CD4-positive, alpha-beta memory T cell (primary cell): ENCODE data around the gene SPESP1. TPM values are rescaled to one million over a fixed set of nuclear protein-coding genes. Genes with fewer than 3 reads are reported as not detected.

Experiments
- CTCF ChIA-PET: fragments of 350-600 bp; sonication (Branson Sonifier 250); formaldehyde crosslinking; loops from one replicate; lab custom pipeline; 2021; ENCODE audit warnings: inconsistent platforms; ENCODE audit not compliant: partially characterized antibody; lab: Charles Lee
- POLR2A ChIA-PET: fragments of 350-600 bp; sonication (Branson Sonifier 250); formaldehyde crosslinking; loops from one replicate; lab custom pipeline; 2021; ENCODE audit not compliant: partially characterized antibody; lab: Charles Lee
- DNase-seq, 5 donors: peaks; one replicate each; pipeline versions ENCODE4 v3.0.0 to v3.0.0-alpha.2; 2020 to 2022; ENCODE audit warnings: mixed read lengths in 1 of 5
- H3K27ac ChIP-seq: one replicate; pipeline ENCODE4 v1.7.0; 2013; ENCODE audit warnings: low read depth, low read length
- H3K27me3 ChIP-seq: 2 replicates; pipeline ENCODE4 v1.7.0; 2013; ENCODE audit warnings: mild to moderate bottlenecking, low read length, moderate library complexity; ENCODE audit not compliant: insufficient read depth
- H3K36me3 ChIP-seq: 2 replicates; pipeline ENCODE4 v1.7.0; 2013; ENCODE audit warnings: mild to moderate bottlenecking, low read length, moderate library complexity; ENCODE audit not compliant: insufficient read depth
- H3K4me1 ChIP-seq: 2 replicates; pipeline ENCODE4 v1.7.0; 2013; ENCODE audit warnings: mild to moderate bottlenecking, low read length, moderate library complexity; ENCODE audit not compliant: insufficient read depth
- H3K4me3 ChIP-seq, 2 donors: one replicate each; pipeline ENCODE4 v1.7.0; 2013; ENCODE audit warnings: low read length in 2 of 2, mild to moderate bottlenecking in 1 of 2
- H3K9me3 ChIP-seq, 2 donors: one replicate each; pipeline ENCODE4 v1.7.0; 2013; ENCODE audit warnings: low read length in 2 of 2, control low read depth in 1 of 2; ENCODE audit not compliant: control insufficient read depth in 1 of 2
- H3K27ac Mint-ChIP-seq, 7 donors: one replicate each; pipeline ENCODE4 v1.8.0; 2020 to 2021; ENCODE audit warnings: mixed read lengths in 7 of 7, mild to moderate bottlenecking in 6 of 7, inconsistent platforms in 3 of 7, moderate library complexity in 3 of 7
- H3K27me3 Mint-ChIP-seq, 2 donors: one replicate each; pipeline ENCODE4 v1.8.0; 2020 to 2021; ENCODE audit warnings: mixed read lengths in 2 of 2
- H3K36me3 Mint-ChIP-seq, 2 donors: one replicate each; pipeline ENCODE4 v1.8.0; 2020 to 2021; ENCODE audit warnings: mixed read lengths in 2 of 2, inconsistent platforms in 1 of 2, mild to moderate bottlenecking in 1 of 2
- H3K4me1 Mint-ChIP-seq, 4 donors: one replicate each; pipeline ENCODE4 v1.8.0; 2020 to 2021; ENCODE audit warnings: mixed read lengths in 4 of 4, mild to moderate bottlenecking in 1 of 4
- H3K4me3 Mint-ChIP-seq, 8 donors: one replicate each; pipeline ENCODE4 v1.8.0; 2020 to 2021; ENCODE audit warnings: mixed read lengths in 8 of 8, mild to moderate bottlenecking in 7 of 8, moderate library complexity in 6 of 8, inconsistent platforms in 3 of 8
- H3K9me3 Mint-ChIP-seq, 8 donors: one replicate each; pipeline ENCODE4 v1.8.0; 2020 to 2021; ENCODE audit warnings: mixed read lengths in 8 of 8, mild to moderate bottlenecking in 5 of 8, inconsistent platforms in 3 of 8, moderate library complexity in 1 of 8
- intact Hi-C: fragments of 100-400 bp; cut with micrococcal nuclease; formaldehyde crosslinking; loops from one replicate; pipeline ENCODE4 v1.15.1; 2023
- polyA plus RNA-seq, 2 donors: library from polyadenylated mRNA; unstranded; fragments of 300-500 nt; fragmentation: Illumina TruSeq; gene quantifications; one replicate each; pipeline ENCODE4 v1.2.3, GENCODE V29; 2021
- total RNA-seq, 2 experiments: library from RNA; stranded (reverse); gene quantifications; one replicate each; pipeline ENCODE4 v1.2.3, GENCODE V29; 2021

SPESP1 gene
- total and polyA plus RNA-seq, 4 experiments from 2014 or later: 0.53 to 0.80 (median 0.64) TPM

DNA sequence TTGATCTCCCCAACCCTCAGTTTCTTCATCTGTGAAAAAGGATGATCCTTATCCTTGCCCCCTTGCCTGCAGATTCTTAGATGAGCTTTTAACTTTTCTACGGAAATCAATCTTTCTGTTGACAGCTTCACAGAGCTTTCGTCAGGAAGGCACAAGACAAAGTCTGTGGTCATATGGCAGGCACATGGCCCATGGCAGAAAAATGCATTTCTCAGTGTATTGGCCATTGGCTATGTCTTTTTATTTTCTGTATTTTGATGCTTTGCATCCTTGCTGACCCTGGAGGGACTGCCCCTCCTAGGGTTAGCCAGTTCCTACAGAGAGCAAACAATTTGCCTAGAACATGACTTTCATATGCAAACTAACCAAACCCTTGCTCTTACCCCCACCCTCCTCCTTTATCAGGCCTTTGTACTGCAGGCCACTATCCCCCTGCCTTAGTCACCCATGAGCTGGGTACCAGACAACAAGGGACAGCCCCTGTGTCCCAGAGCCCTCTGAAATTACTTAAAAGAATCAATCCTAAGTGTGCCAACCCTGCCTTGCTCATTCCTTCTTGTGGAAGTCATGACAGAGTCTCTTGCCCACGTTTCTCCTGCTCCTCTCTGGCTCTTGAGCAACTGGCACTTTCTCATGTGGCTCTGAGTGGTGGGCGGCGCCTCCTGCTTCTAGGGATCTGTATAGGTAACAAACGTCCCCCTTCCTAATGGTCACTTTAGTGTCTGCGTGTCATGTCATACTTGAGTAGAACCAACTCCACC lies 60.1 kb downstream of the SPESP1 start:
- Mint-ChIP-seq H3K9me3 (no peaks in the 10 kb centered on the region), H3K27me3 (peaks cover 0 to 22% of the 10 kb centered on the region in 2 donors), H3K36me3 (no peaks in the 10 kb centered on the region), H3K4me3 (no peak overlapping the region), H3K27ac (peak overlapping the region in 1 of 7 donors; percentile 38), H3K4me1 (no peaks in the 10 kb centered on the region)
- ChIA-PET POLR2A (no interaction called here), CTCF (no interaction called here)
- H3K27ac ChIP-seq: no peak overlapping the region
- H3K36me3 ChIP-seq: no peaks in the 10 kb centered on the region
- H3K27me3 ChIP-seq: no peaks in the 10 kb centered on the region
- no peak for DNase-seq
- no peaks in the 10 kb centered on the region for H3K9me3 ChIP-seq
- no peaks in the 10 kb centered on the region for H3K4me1 ChIP-seq
- intact Hi-C loops: no loop called here
- no peak overlapping the region for H3K4me3 ChIP-seq

- Histone ChIP-seq H3K36me3 (no peaks in the 10 kb centered on the region), H3K9me3 (no peaks in the 10 kb centered on the region), H3K27me3 (no peaks in the 10 kb centered on the region), H3K27ac (no peak overlapping the region), H3K4me3 (no peak overlapping the region), H3K4me1 (no peaks in the 10 kb centered on the region)
- intact Hi-C loops: no loop called here
- CTCF ChIA-PET: no interaction called here
- Mint-ChIP-seq H3K27ac (no peak overlapping the region), H3K36me3 (no peaks in the 10 kb centered on the region), H3K4me1 (no peaks in the 10 kb centered on the region), H3K27me3 (peaks cover 0 to 22% of the 10 kb centered on the region in 2 donors), H3K4me3 (no peak overlapping the region), H3K9me3 (no peaks in the 10 kb centered on the region)
- DNase-seq: no peak
- POLR2A ChIA-PET: no interaction called here
Observed at GRCh38 chr15:68990992-68991500, 60.7 kb downstream of the SPESP1 start.

DNA sequence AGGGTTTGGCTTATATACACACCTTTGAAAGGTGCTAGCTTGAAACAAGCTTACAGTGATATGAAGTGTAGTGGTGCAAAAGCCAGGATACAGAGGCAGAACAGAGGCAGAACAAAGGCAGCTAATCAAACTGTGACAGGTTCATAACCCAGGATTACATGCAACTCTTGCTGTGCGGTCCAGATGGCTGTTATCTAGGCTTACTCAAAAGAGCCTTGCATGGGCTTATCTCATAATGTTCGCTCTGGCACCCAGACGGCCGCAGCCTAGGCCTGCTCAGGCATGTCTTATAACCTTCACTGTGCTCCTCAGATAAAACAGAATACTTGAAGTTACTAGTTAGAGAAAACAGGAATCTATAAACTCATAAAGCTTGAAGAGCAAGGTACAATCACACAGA lies 61.4 kb downstream of the SPESP1 start:
- no peak for DNase-seq
- H3K4me3 ChIP-seq: no peak overlapping the region
- H3K9me3 ChIP-seq: no peaks in the 10 kb centered on the region
- no peaks in the 10 kb centered on the region for H3K27me3 ChIP-seq
- peaks cover 0 to 21% of the 10 kb centered on the region in 2 donors for H3K27me3 Mint-ChIP-seq
- intact Hi-C loops: no loop called here
- no peak overlapping the region for H3K27ac Mint-ChIP-seq
- no peaks in the 10 kb centered on the region for H3K36me3 Mint-ChIP-seq
- no peak overlapping the region for H3K27ac ChIP-seq
- no peak overlapping the region for H3K4me3 Mint-ChIP-seq
- ChIA-PET CTCF (no interaction called here), POLR2A (no interaction called here)
- H3K36me3 ChIP-seq: no peaks in the 10 kb centered on the region
- no peaks in the 10 kb centered on the region for H3K4me1 Mint-ChIP-seq
- no peaks in the 10 kb centered on the region for H3K9me3 Mint-ChIP-seq
- no peaks in the 10 kb centered on the region for H3K4me1 ChIP-seq

DNA sequence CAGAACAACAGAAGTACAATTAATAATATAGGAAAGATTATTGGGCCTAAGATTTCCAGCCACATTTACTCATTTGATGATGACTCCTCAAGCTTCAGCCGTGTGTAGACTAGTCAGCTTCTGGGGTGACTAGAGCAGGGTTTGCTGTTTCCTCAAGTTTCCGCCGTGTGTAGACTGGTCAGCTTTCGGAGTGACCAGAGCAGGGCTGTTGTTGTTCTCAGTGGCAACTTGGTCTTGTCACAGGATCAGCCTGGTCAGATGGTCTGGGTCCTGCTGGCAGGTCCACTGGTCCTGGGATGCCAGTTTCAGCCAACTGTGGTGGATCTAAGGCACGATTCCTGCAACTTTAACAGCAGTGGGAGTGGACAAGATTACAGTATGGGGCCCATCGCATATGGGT lies 62.4 kb downstream of the SPESP1 start:
- Mint-ChIP-seq H3K4me3 (no peak overlapping the region), H3K4me1 (no peaks in the 10 kb centered on the region), H3K36me3 (no peaks in the 10 kb centered on the region), H3K27me3 (peaks cover 0 to 19% of the 10 kb centered on the region in 2 donors), H3K9me3 (no peaks in the 10 kb centered on the region), H3K27ac (no peak overlapping the region)
- H3K27me3 ChIP-seq: no peaks in the 10 kb centered on the region
- H3K27ac ChIP-seq: no peak overlapping the region
- H3K4me1 ChIP-seq: no peaks in the 10 kb centered on the region
- H3K4me3 ChIP-seq: no peak overlapping the region
- intact Hi-C loops: no loop called here
- no peaks in the 10 kb centered on the region for H3K9me3 ChIP-seq
- DNase-seq: no peak
- H3K36me3 ChIP-seq: no peaks in the 10 kb centered on the region
- POLR2A ChIA-PET: no interaction called here
- CTCF ChIA-PET: no interaction called here

DNA sequence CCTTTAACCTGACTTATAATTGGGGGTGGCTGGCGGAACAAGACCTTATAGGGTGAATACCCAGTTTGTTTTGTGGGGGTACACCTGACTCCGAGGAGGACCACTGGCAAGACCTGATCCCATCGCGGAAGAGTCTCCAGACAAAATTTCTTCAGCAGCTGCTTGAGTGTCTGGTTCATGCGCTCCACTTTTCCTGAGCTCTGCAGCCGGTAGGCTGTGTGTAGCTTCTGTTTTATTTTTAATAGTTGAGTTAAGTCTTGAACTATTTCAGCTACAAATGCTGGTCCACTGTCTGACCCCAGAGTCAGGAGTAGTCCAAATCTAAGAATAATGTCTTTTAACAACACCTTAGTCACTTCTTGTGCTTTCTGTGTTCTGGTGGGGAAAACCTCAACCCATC lies 63.0 kb downstream of the SPESP1 start:
- Histone ChIP-seq H3K4me1 (no peaks in the 10 kb centered on the region), H3K27ac (no peak overlapping the region), H3K9me3 (no peaks in the 10 kb centered on the region), H3K4me3 (no peak overlapping the region), H3K36me3 (no peaks in the 10 kb centered on the region), H3K27me3 (no peaks in the 10 kb centered on the region)
- ChIA-PET CTCF (no interaction called here), POLR2A (no interaction called here)
- Mint-ChIP-seq H3K4me3 (no peak overlapping the region), H3K36me3 (no peaks in the 10 kb centered on the region), H3K9me3 (no peaks in the 10 kb centered on the region), H3K4me1 (no peaks in the 10 kb centered on the region), H3K27ac (no peak overlapping the region), H3K27me3 (peaks cover 0 to 15% of the 10 kb centered on the region in 2 donors)
- intact Hi-C loops: no loop called here
- no peak for DNase-seq

- ChIA-PET POLR2A (no interaction called here), CTCF (no interaction called here)
- Histone ChIP-seq H3K4me1 (no peaks in the 10 kb centered on the region), H3K27me3 (no peaks in the 10 kb centered on the region), H3K36me3 (no peaks in the 10 kb centered on the region), H3K27ac (no peak overlapping the region), H3K4me3 (no peak overlapping the region), H3K9me3 (no peaks in the 10 kb centered on the region)
- Mint-ChIP-seq H3K4me1 (no peaks in the 10 kb centered on the region), H3K27ac (no peak overlapping the region), H3K36me3 (no peaks in the 10 kb centered on the region), H3K9me3 (no peaks in the 10 kb centered on the region), H3K27me3 (peaks cover 0 to 13% of the 10 kb centered on the region in 2 donors), H3K4me3 (no peak overlapping the region)
- intact Hi-C loops: no loop called here
- DNase-seq: no peak
Observed at GRCh38 chr15:68994149-68994548, 63.8 kb downstream of the SPESP1 start.

- Histone ChIP-seq H3K27ac (no peak overlapping the region), H3K4me3 (no peak overlapping the region), H3K9me3 (no peaks in the 10 kb centered on the region), H3K27me3 (no peaks in the 10 kb centered on the region), H3K4me1 (no peaks in the 10 kb centered on the region), H3K36me3 (no peaks in the 10 kb centered on the region)
- H3K27ac Mint-ChIP-seq: no peak overlapping the region
- POLR2A ChIA-PET: interaction anchor here (0.6 kb wide), 1 partner anchor 46 kb away, joined by 3 read pairs; no protein-coding TSS in a partner anchor
- H3K4me1 Mint-ChIP-seq: no peaks in the 10 kb centered on the region
- intact Hi-C loops: no loop called here
- peaks cover 0 to 9% of the 10 kb centered on the region in 2 donors for H3K27me3 Mint-ChIP-seq
- no peaks in the 10 kb centered on the region for H3K36me3 Mint-ChIP-seq
- CTCF ChIA-PET: no interaction called here
- no peaks in the 10 kb centered on the region for H3K9me3 Mint-ChIP-seq
- H3K4me3 Mint-ChIP-seq: no peak overlapping the region
- DNase-seq: no peak
Observed at GRCh38 chr15:68994981-68995761, 64.8 kb downstream of the SPESP1 start.
